Activated naive CD4-positive, alpha-beta T cell treated with Interleukin-2 at 50 U/mL for 16 hours (primary cell): ENCODE results near the gene NT5C1B.

Experiments
- DNase-seq: peaks from one replicate; pipeline ENCODE4 v3.0.0-alpha.2; 2020

NT5C1B gene

DNA sequence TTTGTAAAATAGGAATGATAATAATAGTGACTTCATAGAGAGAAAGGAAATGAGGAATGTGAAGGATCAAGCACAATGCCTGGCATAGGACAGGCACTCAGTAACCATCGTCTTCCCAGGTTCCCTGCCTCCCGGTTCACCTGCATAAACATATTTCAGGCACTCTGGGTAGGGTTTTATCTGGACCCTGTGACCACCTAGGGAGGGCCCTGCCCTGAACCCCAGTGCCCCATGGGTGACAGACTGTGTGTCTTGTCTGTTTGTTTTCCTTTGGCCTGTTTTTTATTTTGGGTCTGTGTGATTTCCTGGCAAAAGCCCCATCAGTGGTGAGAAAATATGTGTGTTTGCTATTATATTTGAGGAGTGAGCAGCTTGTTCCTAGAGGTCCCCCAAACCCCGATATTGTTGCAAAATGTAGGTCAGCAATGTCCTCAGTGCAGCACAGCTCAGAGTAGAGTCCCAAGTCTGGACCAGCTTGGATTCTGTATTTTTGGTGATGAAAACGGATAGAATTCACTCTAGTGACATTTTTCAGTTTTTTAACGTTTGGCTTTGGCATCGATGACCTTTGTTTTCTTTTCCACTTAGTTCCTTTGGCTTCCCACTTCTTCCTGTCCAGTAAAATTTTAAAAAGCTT is 9.6 kb upstream of the NT5C1B start:
- no peak for DNase-seq

- no peak for DNase-seq
Measured at GRCh38 chr2:18597618-18598017, 8.2 kb upstream of the NT5C1B start.

DNA sequence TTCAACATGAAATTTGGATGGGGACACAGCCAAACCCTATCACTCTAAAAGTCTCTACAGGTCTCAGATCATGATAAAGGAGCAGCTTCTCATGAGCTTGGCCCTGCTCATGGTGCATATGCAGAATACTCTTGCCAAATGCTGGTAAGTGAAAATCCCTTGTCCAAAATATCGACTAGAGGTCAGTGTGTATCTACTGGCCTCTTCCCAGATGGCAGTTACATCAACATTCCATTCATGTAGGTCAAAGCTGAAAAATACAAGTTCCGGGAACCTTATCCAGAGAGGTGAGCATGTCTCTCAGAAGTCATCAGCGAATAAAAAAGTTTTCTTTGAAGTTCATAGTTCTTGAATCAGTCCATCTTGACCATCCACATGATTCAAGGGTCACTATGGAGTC is 7.6 kb upstream of the NT5C1B start:
- no peak for DNase-seq

GRCh38 chr2:18593496-18593895 is 4.1 kb upstream of the NT5C1B start:
- DNase-seq, result no peak

DNA sequence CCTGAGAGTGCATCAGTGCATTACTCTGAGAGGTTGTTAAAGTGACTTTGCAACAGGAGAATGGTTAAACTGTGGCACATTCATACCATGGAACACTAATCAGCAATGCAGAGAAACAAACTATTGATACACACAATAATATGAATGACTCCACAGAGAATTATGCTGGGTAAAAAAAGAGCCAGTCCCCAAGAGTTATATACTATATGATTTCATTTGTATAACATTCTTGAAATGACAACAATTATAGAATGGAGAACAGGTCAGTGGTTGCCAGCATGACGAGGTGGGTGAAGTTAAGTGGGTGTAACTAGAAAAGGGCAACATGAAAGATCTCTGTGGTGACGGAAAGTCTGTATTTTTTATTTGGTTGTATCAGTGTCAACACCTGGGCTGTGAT is 3.0 kb upstream of the NT5C1B start:
- no peak for DNase-seq

DNA sequence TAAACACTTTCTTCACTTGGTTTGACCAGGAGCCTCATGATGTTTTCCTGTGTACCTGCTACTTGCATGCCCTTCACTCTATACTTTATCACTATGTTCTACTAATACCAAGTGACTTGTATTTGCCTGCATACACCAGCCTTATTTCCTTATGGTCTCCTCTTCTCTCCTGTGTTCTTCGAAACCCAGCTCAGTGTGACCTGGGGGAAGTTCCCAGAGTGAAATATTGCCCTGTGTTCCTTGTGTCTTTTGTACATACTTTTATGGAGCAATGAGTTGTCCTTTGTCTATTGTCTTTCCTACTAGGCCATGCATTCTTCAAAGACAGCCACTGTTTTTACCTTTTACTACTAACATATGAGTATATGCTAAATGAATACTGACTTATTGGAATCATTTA is 567 bp downstream of the NT5C1B start:
- no peak for DNase-seq

- no peak for DNase-seq
Measured at GRCh38 chr2:18588049-18588448, 1.3 kb downstream of the NT5C1B start.

DNA sequence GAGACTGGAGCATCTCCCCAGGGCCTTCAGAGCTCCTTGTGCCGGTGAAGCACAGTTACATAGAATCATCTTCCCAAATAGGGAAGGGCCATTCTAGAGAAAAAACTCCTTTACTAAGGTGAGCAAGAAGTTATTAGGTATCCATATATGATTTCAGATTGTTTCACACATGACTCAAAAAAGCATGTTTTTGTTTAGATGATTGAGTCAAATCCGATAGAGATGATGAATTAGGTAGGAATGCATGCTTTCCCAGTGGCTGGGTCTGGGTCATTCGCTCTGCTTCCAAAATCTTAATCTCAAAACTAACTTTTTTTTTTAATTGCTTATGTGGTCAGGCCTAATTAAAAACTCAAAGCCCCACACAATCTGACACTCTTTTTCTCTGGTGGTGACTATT is 3.8 kb downstream of the NT5C1B start:
- DNase-seq, result no peak

GRCh38 chr2:18584608-18584954 is 4.8 kb downstream of the NT5C1B start:
- no peak for DNase-seq

GRCh38 chr2:18583905-18584607 is 5.3 kb downstream of the NT5C1B start:
- DNase-seq, result no peak

- no peak for DNase-seq
Measured at GRCh38 chr2:18580606-18581005, 8.8 kb downstream of the NT5C1B start.

DNA sequence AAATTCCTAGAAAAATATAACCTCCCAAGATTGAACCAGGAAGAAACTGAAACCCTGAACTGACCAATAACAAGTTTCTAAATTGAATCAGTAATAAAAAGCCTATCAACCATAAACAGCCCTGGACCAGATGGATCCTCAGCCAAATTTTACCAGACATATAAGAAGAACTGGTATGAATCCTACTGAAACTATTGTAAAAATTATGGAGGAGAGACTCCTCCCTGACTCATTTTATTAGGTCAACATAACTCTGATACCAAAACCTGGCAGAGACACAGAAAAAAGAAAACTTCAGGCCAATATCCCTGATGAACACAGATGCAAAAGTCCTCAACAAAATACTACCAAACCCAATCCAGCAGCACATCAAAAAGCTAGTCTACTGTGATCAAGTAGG is 11.3 kb downstream of the NT5C1B start:
- no peak for DNase-seq

DNA sequence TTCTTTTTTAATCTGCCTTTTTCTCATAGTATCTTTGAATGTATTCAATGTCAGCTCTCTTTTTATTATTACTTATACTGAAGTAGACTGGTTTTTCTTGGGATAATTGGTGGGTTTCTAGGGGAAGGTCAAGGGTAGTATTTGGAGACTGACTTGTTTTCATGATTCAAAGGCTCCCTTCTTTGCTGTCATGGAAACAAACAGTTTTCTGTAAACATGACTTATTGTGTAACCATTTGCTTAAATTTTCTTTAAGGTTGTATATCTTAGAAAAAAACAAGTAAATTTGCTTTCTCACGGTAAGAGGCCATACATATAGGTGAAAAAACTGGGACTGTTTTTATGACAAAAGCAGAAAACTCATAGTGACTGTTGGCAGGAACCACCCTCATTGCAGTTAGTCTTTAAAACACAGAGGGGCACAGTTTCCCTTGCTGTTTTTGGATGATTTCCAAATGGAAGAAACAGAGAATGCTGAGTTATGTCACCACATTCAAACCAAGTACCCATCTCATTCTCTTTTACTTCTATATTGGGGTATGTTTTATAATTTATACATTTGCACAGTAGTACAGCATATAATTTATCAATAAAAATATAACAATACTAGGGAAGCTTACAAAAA is 23.1 kb downstream of the NT5C1B start:
- DNase-seq, result no peak

DNA sequence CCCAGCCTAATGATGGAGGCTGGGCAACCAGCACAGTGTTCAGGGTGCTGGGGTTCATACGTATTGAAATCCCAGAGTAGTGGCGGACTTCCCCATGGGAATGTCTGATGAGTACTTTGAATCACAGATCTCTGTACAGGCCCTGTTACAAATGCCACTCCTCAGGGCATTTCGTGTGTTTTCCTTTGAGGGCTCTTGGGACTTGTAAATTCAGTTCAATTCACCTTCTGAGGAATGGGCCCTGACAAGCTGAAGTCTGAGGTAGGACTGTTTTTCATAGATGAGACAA is 28.6 kb downstream of the NT5C1B start:
- DNase-seq, result no peak

- peak; percentile 92 for DNase-seq
Measured at GRCh38 chr2:18560031-18560796, 29.2 kb downstream of the NT5C1B start, which contains the start of gene RDH14. Gene RDH14, minus strand, starts transcription at chr2:18560653. Its CDS starts 81 bp downstream, at chr2:18560572.

GRCh38 chr2:18559531-18560030 is 29.8 kb downstream of the NT5C1B start:
- no peak for DNase-seq

- no peak for DNase-seq
Measured at GRCh38 chr2:18558458-18558857, 30.9 kb downstream of the NT5C1B start.

GRCh38 chr2:18557121-18557520 is 32.2 kb downstream of the NT5C1B start:
- DNase-seq, result no peak

- no peak for DNase-seq
Measured at GRCh38 chr2:18552351-18553077, 36.9 kb downstream of the NT5C1B start.

DNA sequence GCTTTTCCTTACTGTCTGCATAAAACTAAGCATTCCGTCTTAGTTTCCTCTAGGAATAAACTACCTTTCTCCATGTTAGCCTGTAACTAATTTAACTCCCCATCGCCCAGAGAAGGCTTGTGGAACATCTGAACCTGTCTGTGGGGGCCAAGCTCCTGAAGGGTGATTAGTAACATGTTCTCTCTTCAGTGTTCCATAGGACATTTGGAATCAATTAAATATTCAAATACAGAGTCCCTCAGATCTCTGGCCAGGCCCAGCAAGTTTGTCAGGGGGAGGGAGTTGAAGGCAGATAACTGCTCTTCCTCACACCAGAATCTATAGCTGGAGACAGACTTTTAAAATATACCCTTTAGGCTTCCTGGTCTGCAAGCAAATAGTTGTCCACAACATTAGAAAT is 37.7 kb downstream of the NT5C1B start:
- DNase-seq, result no peak

DNA sequence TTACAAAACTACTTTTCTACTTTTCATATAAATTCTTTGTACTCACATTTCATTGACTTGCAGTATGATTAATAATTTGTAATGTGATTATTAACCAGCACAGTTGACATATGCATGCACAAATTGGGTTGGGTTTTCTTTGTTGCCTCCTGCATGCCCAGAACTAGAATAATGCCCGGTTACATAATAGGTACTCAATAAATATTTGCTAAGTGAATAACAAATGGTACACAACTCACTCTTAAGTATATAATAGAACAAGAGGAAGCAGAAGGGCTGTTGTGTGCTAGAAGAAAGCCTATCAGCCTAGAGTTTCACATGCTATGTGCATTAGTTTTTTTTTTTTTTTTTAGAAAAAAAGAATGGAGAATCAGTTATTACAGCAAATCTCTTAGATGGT is 38.2 kb downstream of the NT5C1B start:
- no peak for DNase-seq

DNA sequence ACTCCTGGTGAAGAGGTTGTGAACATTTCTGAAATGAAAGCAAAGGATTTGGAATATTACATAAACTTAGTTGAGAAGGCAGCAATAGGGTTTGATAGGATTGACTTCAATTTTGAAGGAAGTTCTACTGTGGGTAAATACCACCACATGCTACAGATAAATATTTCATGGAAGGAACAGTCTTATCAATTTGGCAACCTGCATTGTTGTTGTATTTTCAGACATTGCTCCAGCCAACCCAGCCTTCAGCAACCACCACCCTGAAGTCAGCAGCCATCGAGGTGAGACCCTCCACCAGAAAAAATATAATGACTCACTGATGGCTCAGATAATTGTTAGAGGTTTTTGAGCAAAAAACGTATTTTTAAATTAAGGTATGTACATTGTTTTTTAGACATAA is 38.9 kb downstream of the NT5C1B start:
- DNase-seq, result no peak

GRCh38 chr2:18549083-18549482 is 40.3 kb downstream of the NT5C1B start:
- no peak for DNase-seq
